Endothelial cell of umbilical vein (primary cell): ENCODE results near the gene DMBT1. TPM values are rescaled to one million over a fixed set of nuclear protein-coding genes. Genes with fewer than 3 reads are reported as not detected.

Experiments used
- BruUV-seq: library from RNA; stranded (reverse); fragments of 400-500 nt; replicated peaks from 2 replicates; lab custom pipeline; 2021; lab: Mats Ljungman, UMichigan
- CTCF ChIA-PET: fragments of 300-600, 350-600 bp; sonication (Branson Sonifier 250); formaldehyde crosslinking; loops from one replicate; lab custom pipeline; 2021; ENCODE audit warnings: antibody characterized with exemption, inconsistent platforms; lab: Charles Lee
- POLR2A ChIA-PET: fragments of 300-600, 350-600 bp; sonication (Branson Sonifier 250); formaldehyde crosslinking; loops from one replicate; lab custom pipeline; 2021; ENCODE audit warnings: antibody characterized with exemption, inconsistent platforms; lab: Charles Lee
- DNase-seq: peaks from one replicate; pipeline ENCODE4 v3.0.0-alpha.2; 2011; ENCODE audit warnings: low read depth, low spot score
- FAIRE-seq: peaks from 2 replicates; lab custom pipeline; 2011; peaks lifted over from hg19 to GRCh38; lab: Jason Lieb, UNC
- H2AFZ ChIP-seq: 2 replicates; pipeline ENCODE4 v1.6.0; 2012; ENCODE audit warnings: low read depth, low read length, control low read depth, inconsistent platforms
- H3K27ac ChIP-seq: 2 replicates; pipeline ENCODE4 v1.5.1; 2011; ENCODE audit warnings: low read depth, mild to moderate bottlenecking, control low read depth, low read length, moderate library complexity; ENCODE audit not compliant: insufficient read depth
- H3K27me3 ChIP-seq, 2 experiments: 2 replicates each; pipeline versions ENCODE4 v1.6.0 to v1.6.1; 2011; ENCODE audit warnings: low read length in 2 of 2, mixed read lengths in 1 of 2; ENCODE audit not compliant: control insufficient read depth in 2 of 2, insufficient read depth in 2 of 2
- H3K36me3 ChIP-seq, 2 experiments: 2 replicates in 1 of 2; 3 replicates in 1 of 2; pipeline ENCODE4 v1.5.1; 2011; ENCODE audit warnings: low read length in 2 of 2, mild to moderate bottlenecking in 1 of 2, moderate library complexity in 1 of 2; ENCODE audit not compliant: control insufficient read depth in 2 of 2, insufficient read depth in 2 of 2; ENCODE audit errors: extremely low read depth in 1 of 2
- H3K4me1 ChIP-seq: 3 replicates; pipeline ENCODE4 v1.5.1; 2011; ENCODE audit warnings: mild to moderate bottlenecking, low read length; ENCODE audit not compliant: control insufficient read depth, insufficient read depth; ENCODE audit errors: extremely low read depth
- H3K4me2 ChIP-seq: 2 replicates; pipeline ENCODE4 v1.6.1; 2011; ENCODE audit warnings: low read length, control low read depth, mixed read lengths; ENCODE audit not compliant: insufficient read depth
- H3K4me3 ChIP-seq, 3 experiments: fragments of 200-600 bp in 1 of 3; sonication (generic), shearing (Covaris generic) in 1 of 3; replicated peaks in 1 of 3; 2 replicates each; pipeline ENCODE4 v1.5.1; 2011 to 2016; ENCODE audit warnings: control low read depth in 3 of 3, low read length in 3 of 3, mild to moderate bottlenecking in 2 of 3, inconsistent platforms in 1 of 3, low read depth in 1 of 3, moderate library complexity in 1 of 3; ENCODE audit not compliant: insufficient read depth in 1 of 3
- H3K79me2 ChIP-seq: 2 replicates; pipeline ENCODE4 v1.6.0; 2012; ENCODE audit warnings: low read length, inconsistent platforms; ENCODE audit not compliant: control insufficient read depth, insufficient read depth
- H3K9ac ChIP-seq: replicated peaks from 2 replicates; pipeline ENCODE3; 2011; ENCODE audit warnings: low read length, control low read depth; ENCODE audit not compliant: insufficient read depth; ENCODE audit errors: extremely low read depth
- H3K9me1 ChIP-seq: replicated peaks from 3 replicates; pipeline ENCODE4 v1.6.0; 2011; ENCODE audit warnings: mild to moderate bottlenecking, low read length; ENCODE audit not compliant: control insufficient read depth, insufficient read depth; ENCODE audit errors: extremely low read depth
- H3K9me3 ChIP-seq: replicated peaks from 2 replicates; pipeline ENCODE4 v1.5.1; 2012; ENCODE audit warnings: low read length, inconsistent platforms; ENCODE audit not compliant: control insufficient read depth, insufficient read depth
- H4K20me1 ChIP-seq: replicated peaks from 2 replicates; pipeline ENCODE3; 2011; ENCODE audit warnings: mild to moderate bottlenecking, low read length; ENCODE audit not compliant: control insufficient read depth, insufficient read depth; ENCODE audit errors: extremely low read depth
- dilution Hi-C: fragments of 300-500 bp; cut with MboI; formaldehyde crosslinking; loops from one replicate; pipeline ENCODE4 v1.15.0; 2019; ENCODE audit warnings: low sequenced_read_pairs; ENCODE audit not compliant: extremely low pct_ligation_motif_present
- intact Hi-C: fragments of 100-400 bp; cut with micrococcal nuclease; formaldehyde crosslinking; loops from one replicate; pipeline ENCODE4 v1.10.0; 2022
- polyA plus RNA-seq, 4 experiments: library from polyadenylated mRNA; depleted of rRNA in 3 of 4; stranded (reverse) in 3 of 4; unstranded in 1 of 4; fragments of >200 nt; gene quantifications; 2 replicates each; pipeline versions ENCODE4 v1.2.1 to v1.2.3, GENCODE V29; 2011 to 2012; ENCODE audit warnings: missing spikeins in 1 of 4
- total RNA-seq: library from RNA; stranded (reverse); gene quantifications from 2 replicates; pipeline ENCODE4 v1.2.3, GENCODE V29; 2021
- TF ChIP-seq, protein P1 (sequence below): IDR thresholded peaks from 2 replicates; pipeline ENCODE4 v1.6.1; 2011; ENCODE audit not compliant: insufficient read depth, insufficient read length

DMBT1 gene
- total and polyA plus RNA-seq, 2 donors (not counting 3 experiments of a cell fraction or from before 2014, with no cell fraction given): 0.01 TPM; not detected in 1

DNA sequence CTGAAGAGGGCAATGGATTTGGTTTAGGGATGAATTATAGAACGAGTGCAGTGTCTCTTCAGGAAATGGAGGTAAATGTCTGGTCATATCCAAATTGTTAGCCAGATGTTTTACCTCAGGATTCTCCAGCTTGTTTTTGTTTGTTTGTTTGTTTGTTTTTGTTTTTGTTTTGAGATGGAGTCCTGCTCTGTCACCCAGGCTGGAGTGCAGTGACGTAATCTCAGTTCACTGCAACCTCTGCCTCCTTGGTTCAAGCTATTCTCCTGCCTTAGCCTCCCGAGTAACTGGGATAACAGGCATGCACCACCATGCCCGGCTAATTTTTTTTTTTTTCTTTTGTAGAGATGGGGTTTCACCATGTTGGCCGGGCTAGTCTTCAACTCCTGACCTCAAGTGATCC, 132.2 kb downstream of the DMBT1 start:
- TF ChIP-seq, protein P1, sequence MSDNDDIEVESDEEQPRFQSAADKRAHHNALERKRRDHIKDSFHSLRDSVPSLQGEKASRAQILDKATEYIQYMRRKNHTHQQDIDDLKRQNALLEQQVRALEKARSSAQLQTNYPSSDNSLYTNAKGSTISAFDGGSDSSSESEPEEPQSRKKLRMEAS: no peak
- no peaks in the 10 kb centered on the region for H3K9me1 ChIP-seq
- no peaks in the 10 kb centered on the region for H3K9me3 ChIP-seq
- BruUV-seq: no TSS peak
- no peak overlapping the region for H3K9ac ChIP-seq
- no peaks in the 10 kb centered on the region for H3K79me2 ChIP-seq
- no peaks in the 10 kb centered on the region for H3K27me3 ChIP-seq
- H2AFZ ChIP-seq: no peak overlapping the region
- dilution Hi-C loops (no loop called here), intact Hi-C loops (no loop called here)
- no peak overlapping the region for H3K4me3 ChIP-seq
- no peaks in the 10 kb centered on the region for H3K36me3 ChIP-seq
- ChIA-PET POLR2A (no interaction called here), CTCF (interaction anchor here (1.0 to 1.3 kb wide), 2 partner anchors 43 to 44 kb away, joined by 3 read pairs; no protein-coding TSS in a partner anchor)
- no peak overlapping the region for H3K4me2 ChIP-seq
- no peak overlapping the region for H3K27ac ChIP-seq
- H4K20me1 ChIP-seq: no peaks in the 10 kb centered on the region
- no peaks in the 10 kb centered on the region for H3K4me1 ChIP-seq
- DNase-seq (no peak), FAIRE-seq (no peak)

Other genes starting within 250 kb of the DMBT1 start
- gene PLEKHA1, start 186.0 kb upstream of the DMBT1 start, total RNA-seq: 58.0 and 58.8 TPM in 2 replicates
- 19.3 and 21.6 TPM in 2 replicates for gene PLEKHA1, start 186.0 kb upstream of the DMBT1 start, polyA plus RNA-seq
- not detected in 2 replicates for gene ARMS2, start 106.1 kb upstream of the DMBT1 start, total RNA-seq
- not detected in 2 replicates for gene ARMS2, start 106.1 kb upstream of the DMBT1 start, polyA plus RNA-seq
- 192 and 255 TPM in 2 replicates for gene HTRA1, start 99.2 kb upstream of the DMBT1 start, total RNA-seq
- 270 and 309 TPM in 2 replicates for gene HTRA1, start 99.2 kb upstream of the DMBT1 start, polyA plus RNA-seq
- gene C10orf120, start 139.1 kb downstream of the DMBT1 start, total RNA-seq: not detected in 2 replicates
- not detected in 2 replicates for gene C10orf120, start 139.1 kb downstream of the DMBT1 start, polyA plus RNA-seq